HCT116 (cell line): Measurements from ENCODE around the gene ANAPC1.

Experiments used
- CEBPB ChIP-seq: IDR thresholded peaks from 2 replicates; pipeline ENCODE4 v1.6.1; 2012; ENCODE audit warnings: low read depth
- CTCF ChIP-seq, 3 experiments: fragments of 200-600 bp in 1 of 3; sonication (generic) in 1 of 3; IDR thresholded peaks in 2 of 3; conservative IDR thresholded peaks in 1 of 3; 2 replicates each; pipeline ENCODE4 v1.5.1; 2012 to 2017; ENCODE audit warnings: low read depth in 2 of 3, low read length in 2 of 3, antibody characterized with exemption in 1 of 3, borderline replicate concordance in 1 of 3, control low read depth in 1 of 3, mild to moderate bottlenecking in 1 of 3, mixed read lengths in 1 of 3, mixed run types in 1 of 3, moderate library complexity in 1 of 3; ENCODE audit not compliant: insufficient read depth in 1 of 3
- EZH2 ChIP-seq: fragments of 200-600 bp; sonication (generic); IDR thresholded peaks from 2 replicates; pipeline ENCODE4 v1.6.1; 2017; ENCODE audit warnings: antibody characterized with exemption, mixed run types
- POLR2A ChIP-seq: IDR thresholded peaks from 2 replicates; pipeline ENCODE4 v1.7.0; 2011; ENCODE audit warnings: borderline replicate concordance; ENCODE audit not compliant: insufficient read depth, insufficient read length; ENCODE audit errors: extremely low read depth
- POLR2AphosphoS5 ChIP-seq: IDR thresholded peaks from 2 replicates; pipeline ENCODE4 v1.6.1; 2011; ENCODE audit warnings: mild to moderate bottlenecking, low read depth, low read length, moderate library complexity
- RAD21 ChIP-seq: IDR thresholded peaks from 2 replicates; pipeline ENCODE4 v1.6.1; 2012; ENCODE audit warnings: low read depth, mild to moderate bottlenecking
- YY1 ChIP-seq: IDR thresholded peaks from 2 replicates; pipeline ENCODE4 v1.6.1; 2011; ENCODE audit warnings: low read length, low read depth, moderate library complexity, mild to moderate bottlenecking; ENCODE audit not compliant: insufficient replicate concordance; ENCODE audit errors: extremely low read depth

GRCh38 chr2:111908578-111908977, 24.6 kb upstream of the ANAPC1 start:
- TF ChIP-seq CEBPB, result no peak
- TF ChIP-seq CTCF (IDR thresholded peaks at IDR 0.05 in 2 of 3, conservative IDR thresholded peaks at IDR 0.05 in 1 of 3; ENCODE audit: borderline replicate concordance in 1 of 3, insufficient read depth in 1 of 3, low read depth in 2 of 3, low read length in 2 of 3), result no peak
- TF ChIP-seq EZH2, result no peak
- TF ChIP-seq RAD21, result no peak
- no peak for TF ChIP-seq POLR2AphosphoS5
- TF ChIP-seq POLR2A, result no peak
- no peak for TF ChIP-seq YY1
